Spleen (tissue), 11 donors: ENCODE measurements around the gene ST3GAL2. TPM values are rescaled to one million over a fixed set of nuclear protein-coding genes. Genes with fewer than 3 reads are reported as not detected.
A peak's percentile ranks its signal among the peaks of the same experiment; 100 is the strongest.
"Not testable (repeated sequence)": the region's sequence is repeated elsewhere in the genome, so short reads cannot be mapped to it uniquely, and the experiment has no call there.

Source experiments
- DNase-seq: peaks from one replicate; pipeline ENCODE4 v3.0.0-alpha.2; 2020
- H3K27ac ChIP-seq, 8 donors: fragments of 200-600 bp; sonication (generic) in 7 of 8; 1 replicate in 4 of 8; 2 replicates in 4 of 8; pipeline versions ENCODE4 v1.5.0 to v1.8.0; 2016 to 2021; ENCODE audit warnings: inconsistent platforms in 4 of 8, mild to moderate bottlenecking in 4 of 8, moderate library complexity in 1 of 8
- H3K27me3 ChIP-seq, 7 donors: fragments of 200-600 bp; sonication (generic) in 6 of 7; replicated peaks in 1 of 7; 1 replicate in 4 of 7; 2 replicates in 3 of 7; pipeline versions ENCODE4 v1.5.0 to v1.8.0; 2016 to 2021; ENCODE audit warnings: inconsistent platforms in 3 of 7, mild to moderate bottlenecking in 1 of 7
- H3K36me3 ChIP-seq, 6 donors: fragments of 200-600 bp; sonication (generic) in 5 of 6; 1 replicate in 4 of 6; 2 replicates in 2 of 6; pipeline versions ENCODE4 v1.5.0 to v1.8.0; 2016 to 2021; ENCODE audit warnings: inconsistent platforms in 2 of 6
- H3K4me1 ChIP-seq, 6 donors: fragments of 200-600 bp; sonication (generic) in 5 of 6; 1 replicate in 3 of 6; 2 replicates in 3 of 6; pipeline versions ENCODE4 v1.5.0 to v1.8.0; 2016 to 2021; ENCODE audit warnings: inconsistent platforms in 3 of 6
- H3K4me3 ChIP-seq, 8 donors: fragments of 200-600 bp; sonication (generic) in 7 of 8; 1 replicate in 4 of 8; 2 replicates in 4 of 8; pipeline versions ENCODE4 v1.5.0 to v1.8.0; 2016 to 2021; ENCODE audit warnings: inconsistent platforms in 4 of 8, mild to moderate bottlenecking in 4 of 8, moderate library complexity in 2 of 8
- H3K9me3 ChIP-seq, 8 donors: fragments of 200-600 bp; sonication (generic) in 7 of 8; 1 replicate in 4 of 8; 2 replicates in 4 of 8; pipeline versions ENCODE4 v1.5.0 to v1.8.0; 2016 to 2021; ENCODE audit warnings: inconsistent platforms in 4 of 8
- CTCF ChIP-seq, 11 experiments: fragments of 200-600 bp in 7 of 11; fragments of 450-650 bp in 4 of 11; sonication (generic) in 4 of 11; IDR thresholded peaks in 8 of 11; conservative IDR thresholded peaks in 3 of 11; 1 replicate in 7 of 11; 2 replicates in 4 of 11; pipeline versions ENCODE4 v1.4.0 to v1.8.0; 2016 to 2021; ENCODE audit warnings: antibody characterized with exemption in 11 of 11, inconsistent platforms in 4 of 11, mild to moderate bottlenecking in 1 of 11
- POLR2A ChIP-seq, 3 donors: fragments of 450-650 bp; IDR thresholded peaks; one replicate each; pipeline ENCODE4 v1.5.1; 2017; ENCODE audit warnings: antibody characterized with exemption in 3 of 3, mild to moderate bottlenecking in 1 of 3
- POLR2AphosphoS5 ChIP-seq, 3 donors: sonication (generic); formaldehyde crosslinking; IDR thresholded peaks; one replicate each; pipeline ENCODE4 v1.5.1; 2017; ENCODE audit warnings: antibody characterized with exemption in 3 of 3
- WGBS, 5 donors: extraction: QIAGEN DNeasy Blood & Tissue Kit in 3 of 5; methylation state at CpG; one replicate each; pipeline versions ENCODE4 v1.1.5 to v1.1.7; 2013 to 2018; 5-methylcytosine and 5-hydroxymethylcytosine counted together
- intact Hi-C: fragments of 100-400 bp; cut with DNase I; formaldehyde crosslinking; loops from one replicate; pipeline ENCODE4 v1.15.0; 2023; ENCODE audit warnings: low total_unique reads
- polyA plus RNA-seq, 3 donors: library from polyadenylated mRNA; stranded (reverse); fragments of 200-250 nt; gene quantifications; one replicate each; pipeline ENCODE4 v1.2.1, GENCODE V29; 2013
- total RNA-seq, 7 donors: library from RNA; depleted of rRNA in 3 of 7; stranded (reverse); fragments of >200 nt in 3 of 7; fragmentation: NEBNext Ultra II Directional in 4 of 7; extraction: Animal tissue kit (Norgen Biotek cat#: 25700) in 4 of 7; gene quantifications; one replicate each; pipeline versions ENCODE4 v1.1.0 to v1.2.1, GENCODE V29; 2016 to 2021
- donor health status: healthy with polysubstance abuse.
- donor health status: DM: no; HTN: no; CAD: no; lungs with moderate emphysema.
- donor health status: DM: no; HTN: no; CAD: no.
- donor health status: Bipolar disorder and iron deficiency.
- donor health status: healthy.
- donor health status: DM: no; HTN: no; CAD: no.
- donor health status: DM: yes; HTN: yes; CAD: no.

ST3GAL2 gene
- total and polyA plus RNA-seq, 10 donors: 5.2 to 66.9 (median 43.7) TPM

GRCh38 chr16:70416748-70417616 lies 21.9 kb downstream of the ST3GAL2 start:
- no peak overlapping the region for H3K4me3 ChIP-seq
- TF ChIP-seq POLR2AphosphoS5 (IDR thresholded peaks at IDR 0.05): peak in 1 of 3 donors; percentile 53
- no peak for TF ChIP-seq POLR2A (IDR thresholded peaks at IDR 0.05)
- TF ChIP-seq CTCF (IDR thresholded peaks at IDR 0.05 in 8 of 11, conservative IDR thresholded peaks at IDR 0.05 in 3 of 11): no peak
- intact Hi-C loops: no loop called here
- peaks cover 22 to 83% (median 62%) of the 10 kb centered on the region in 6 donors for H3K4me1 ChIP-seq
- 70 to 78% (median 72%) methylated on average over 12 to 17 of the region's 17 CpGs for WGBS, 5 donors
- H3K9me3 ChIP-seq: no peaks in the 10 kb centered on the region
- no peak for DNase-seq
- peaks cover 0 to 24% (median 5%) of the 10 kb centered on the region in 6 donors for H3K36me3 ChIP-seq
- no peaks in the 10 kb centered on the region for H3K27me3 ChIP-seq
- H3K27ac ChIP-seq: peak overlapping the region in 3 of 8 donors; percentile 4 to 56 (median 28)

GRCh38 chr16:70413572-70413971 lies 25.3 kb downstream of the ST3GAL2 start:
- H3K4me3 ChIP-seq, H3K9me3 ChIP-seq, intact Hi-C loops, DNase-seq, H3K27me3 ChIP-seq, H3K27ac ChIP-seq: not testable (repeated sequence)
- peaks cover 8 to 59% (median 39%) of the 10 kb centered on the region in 6 donors for H3K4me1 ChIP-seq
- peaks cover 0 to 36% (median 9%) of the 10 kb centered on the region in 6 donors for H3K36me3 ChIP-seq
- 85 to 100% (median 95%) methylated on average over 5 of the region's 5 CpGs for WGBS, 5 donors

GRCh38 chr16:70412385-70412784 lies 26.5 kb downstream of the ST3GAL2 start:
- TF ChIP-seq POLR2A (IDR thresholded peaks at IDR 0.05) (no peak), POLR2AphosphoS5 (IDR thresholded peaks at IDR 0.05) (no peak), CTCF (IDR thresholded peaks at IDR 0.05 in 8 of 11, conservative IDR thresholded peaks at IDR 0.05 in 3 of 11) (no peak)
- Histone ChIP-seq H3K4me1 (peaks cover 0 to 59% (median 39%) of the 10 kb centered on the region in 6 donors), H3K27ac (no peak overlapping the region), H3K4me3 (no peak overlapping the region), H3K9me3 (no peaks in the 10 kb centered on the region), H3K36me3 (peaks cover 0 to 28% (median 9%) of the 10 kb centered on the region in 6 donors), H3K27me3 (no peaks in the 10 kb centered on the region)
- DNase-seq: no peak
- WGBS, 5 donors: 95 to 97% (median 96%) methylated on average over 8 of the region's 8 CpGs
- intact Hi-C loops: no loop called here

GRCh38 chr16:70410734-70411133 lies 28.2 kb downstream of the ST3GAL2 start:
- H3K27ac ChIP-seq: no peak overlapping the region
- peaks cover 0 to 24% (median 9%) of the 10 kb centered on the region in 6 donors for H3K36me3 ChIP-seq
- no peaks in the 10 kb centered on the region for H3K9me3 ChIP-seq
- DNase-seq: no peak
- H3K4me3 ChIP-seq: no peak overlapping the region
- intact Hi-C loops: no loop called here
- H3K4me1 ChIP-seq: peaks cover 0 to 59% (median 36%) of the 10 kb centered on the region in 6 donors
- WGBS, 5 donors: 91 to 96% (median 95%) methylated on average over 6 of the region's 6 CpGs
- TF ChIP-seq POLR2A (IDR thresholded peaks at IDR 0.05) (no peak), POLR2AphosphoS5 (IDR thresholded peaks at IDR 0.05) (no peak), CTCF (IDR thresholded peaks at IDR 0.05 in 8 of 11, conservative IDR thresholded peaks at IDR 0.05 in 3 of 11) (no peak)
- H3K27me3 ChIP-seq: no peaks in the 10 kb centered on the region
